ENCODE data around the gene FAM237B. TPM values are rescaled to one million over a fixed set of nuclear protein-coding genes. Genes with fewer than 3 reads are reported as not detected.
"Not testable (repeated sequence)": the region's sequence is repeated elsewhere in the genome, so short reads cannot be mapped to it uniquely, and the experiment has no call there.

Gene FAM237B
- total RNA-seq, 1 experiment from 2014 or later = not detected

- H3K4me3 Mint-ChIP-seq (ENCODE audit: unreplicated experiment) = peak overlapping the region; percentile 86
- peaks cover 15% of the 10 kb centered on the region for H3K4me1 ChIP-seq
- POLR2A ChIA-PET = no interaction called here
- no peak for TF ChIP-seq CTCF (IDR thresholded peaks at IDR 0.05; ENCODE audit: insufficient read depth in 1 of 2, low read depth in 1 of 2, low read length in 1 of 2, severe bottlenecking in 1 of 2, unreplicated experiment in 1 of 2)
- CTCF ChIA-PET = interaction anchor here (0.6 to 1.4 kb wide), 7 partner anchors 14 to 134 kb away, joined by 3 to 7 read pairs (median 4); partner anchors contain the start of genes CLDN12 and STEAP2
- H3K27me3 Mint-ChIP-seq (ENCODE audit: insufficient read depth, unreplicated experiment) = no peaks in the 10 kb centered on the region
- peak in 1 of 2 experiments; percentile 20 for DNase-seq
- intact Hi-C loops (cut with micrococcal nuclease; ENCODE audit: unreplicated experiment) = loop anchor here (1.0 to 5.0 kb wide), 3 partner anchors 58 to 193 kb away; partner anchors contain the start of genes CLDN12 and STEAP1
- H3K9me3 Mint-ChIP-seq (ENCODE audit: unreplicated experiment) = no peaks in the 10 kb centered on the region
- peak overlapping the region; percentile 94 for H3K27ac Mint-ChIP-seq (ENCODE audit: unreplicated experiment)
- peak overlapping the region; percentile 86 for H3K4me3 ChIP-seq (ENCODE audit: low read depth, low read length)
- BruUV-seq (replicated peaks) = TSS peak; percentile 68
- H3K4me1 Mint-ChIP-seq (ENCODE audit: low read depth, unreplicated experiment) = peaks cover 32% of the 10 kb centered on the region
- no peaks in the 10 kb centered on the region for H3K36me3 ChIP-seq (ENCODE audit: control insufficient read depth, insufficient read depth, low read length)
- no peaks in the 10 kb centered on the region for H3K9me3 ChIP-seq
- H3K36me3 Mint-ChIP-seq (ENCODE audit: insufficient read depth, unreplicated experiment) = peaks cover 6% of the 10 kb centered on the region
- H3K27me3 ChIP-seq (replicated peaks; ENCODE audit: control insufficient read depth, insufficient read depth, low read length) = no peaks in the 10 kb centered on the region
Observed at GRCh38 chr7:90345595-90346335, 24.7 kb upstream of the FAM237B start.

- Histone ChIP-seq H3K27me3 (replicated peaks; ENCODE audit: control insufficient read depth, insufficient read depth, low read length) (no peaks in the 10 kb centered on the region), H3K4me3 (ENCODE audit: low read depth, low read length) (no peak overlapping the region), H3K4me1 (peaks cover 15% of the 10 kb centered on the region), H3K36me3 (ENCODE audit: control insufficient read depth, insufficient read depth, low read length) (no peaks in the 10 kb centered on the region), H3K9me3 (no peaks in the 10 kb centered on the region)
- Mint-ChIP-seq H3K27me3 (ENCODE audit: insufficient read depth, unreplicated experiment) (no peaks in the 10 kb centered on the region), H3K36me3 (ENCODE audit: insufficient read depth, unreplicated experiment) (peaks cover 6% of the 10 kb centered on the region), H3K27ac (ENCODE audit: unreplicated experiment) (peak overlapping the region; percentile 94), H3K4me3 (ENCODE audit: unreplicated experiment) (peak overlapping the region; percentile 86), H3K4me1 (ENCODE audit: low read depth, unreplicated experiment) (peaks cover 31% of the 10 kb centered on the region), H3K9me3 (ENCODE audit: unreplicated experiment) (no peaks in the 10 kb centered on the region)
- no peak for DNase-seq
- intact Hi-C loops (cut with micrococcal nuclease; ENCODE audit: unreplicated experiment) = loop anchor here (5.0 kb wide), 1 partner anchor 193 kb away; the partner anchor contains the start of gene STEAP1
- CTCF ChIA-PET = interaction anchor here (0.9 to 1.2 kb wide), 4 partner anchors 47 to 133 kb away, joined by 3 to 7 read pairs (median 6); partner anchors contain the start of genes CLDN12 and STEAP2
- no TSS peak for BruUV-seq (replicated peaks)
- no peak for TF ChIP-seq CTCF (IDR thresholded peaks at IDR 0.05; ENCODE audit: insufficient read depth in 1 of 2, low read depth in 1 of 2, low read length in 1 of 2, severe bottlenecking in 1 of 2, unreplicated experiment in 1 of 2)
- POLR2A ChIA-PET = no interaction called here
Observed at GRCh38 chr7:90345016-90345415, 23.9 kb upstream of the FAM237B start.

- peak overlapping the region; percentile 6 for H3K27ac Mint-ChIP-seq (ENCODE audit: unreplicated experiment)
- ChIA-PET POLR2A (no interaction called here), CTCF (interaction anchor here (1.2 kb wide), 1 partner anchor 25 kb away, joined by 5 read pairs; no protein-coding TSS in a partner anchor)
Observed at GRCh38 chr7:90337106-90337505, 16.0 kb upstream of the FAM237B start.

GRCh38 chr7:90334926-90335325, 13.8 kb upstream of the FAM237B start:
- H3K36me3 Mint-ChIP-seq (ENCODE audit: insufficient read depth, unreplicated experiment) = not testable (repeated sequence)

More at GRCh38 chr7:90337106-90337505, 16.0 kb upstream of the FAM237B start:
- Mint-ChIP-seq H3K27me3 (ENCODE audit: insufficient read depth, unreplicated experiment) (peaks cover 5% of the 10 kb centered on the region), H3K4me3 (ENCODE audit: unreplicated experiment) (no peak overlapping the region), H3K36me3 (ENCODE audit: insufficient read depth, unreplicated experiment) (no peaks in the 10 kb centered on the region), H3K4me1 (ENCODE audit: low read depth, unreplicated experiment) (no peaks in the 10 kb centered on the region), H3K9me3 (ENCODE audit: unreplicated experiment) (no peaks in the 10 kb centered on the region)
- H3K9me3 ChIP-seq = peaks cover 5% of the 10 kb centered on the region
- no peaks in the 10 kb centered on the region; the same call in 1 of the 2 replicates for H3K4me1 ChIP-seq
- BruUV-seq (replicated peaks) = no TSS peak
- no peak for DNase-seq
- H3K27me3 ChIP-seq (replicated peaks; ENCODE audit: control insufficient read depth, insufficient read depth, low read length) = no peaks in the 10 kb centered on the region
- H3K4me3 ChIP-seq (ENCODE audit: low read depth, low read length) = no peak overlapping the region
- TF ChIP-seq CTCF (IDR thresholded peaks at IDR 0.05; ENCODE audit: insufficient read depth in 1 of 2, low read depth in 1 of 2, low read length in 1 of 2, severe bottlenecking in 1 of 2, unreplicated experiment in 1 of 2) = no peak
- H3K36me3 ChIP-seq (ENCODE audit: control insufficient read depth, insufficient read depth, low read length) = no peaks in the 10 kb centered on the region
- intact Hi-C loops (cut with micrococcal nuclease; ENCODE audit: unreplicated experiment) = no loop called here

More at GRCh38 chr7:90334926-90335325, 13.8 kb upstream of the FAM237B start:
- CTCF ChIA-PET; intact Hi-C loops (cut with micrococcal nuclease; ENCODE audit: unreplicated experiment); DNase-seq; H3K4me3 Mint-ChIP-seq (ENCODE audit: unreplicated experiment); H3K36me3 ChIP-seq (ENCODE audit: control insufficient read depth, insufficient read depth, low read length); POLR2A ChIA-PET; H3K4me3 ChIP-seq (ENCODE audit: low read depth, low read length); H3K9me3 ChIP-seq; H3K27me3 Mint-ChIP-seq (ENCODE audit: insufficient read depth, unreplicated experiment); H3K4me1 ChIP-seq; H3K9me3 Mint-ChIP-seq (ENCODE audit: unreplicated experiment); BruUV-seq (replicated peaks); H3K27me3 ChIP-seq (replicated peaks; ENCODE audit: control insufficient read depth, insufficient read depth, low read length); H3K4me1 Mint-ChIP-seq (ENCODE audit: low read depth, unreplicated experiment); H3K27ac Mint-ChIP-seq (ENCODE audit: unreplicated experiment): not testable (repeated sequence)

Measured in Caco-2 (cell line).